NB4 (cell line): ENCODE data around the gene FURIN.

Source experiments
- DNase-seq: peaks from one replicate; pipeline ENCODE4 v3.0.0; 2010; ENCODE audit warnings: low read depth
- H3K4me3 ChIP-seq: one replicate; pipeline ENCODE4 v1.5.1; 2011; ENCODE audit warnings: mild to moderate bottlenecking, low read depth, low read length, moderate library complexity
- MYC ChIP-seq: IDR thresholded peaks from 2 replicates; pipeline ENCODE4 v1.6.1; 2011; ENCODE audit warnings: low read depth, low read length
- POLR2A ChIP-seq: IDR thresholded peaks from 2 replicates; pipeline ENCODE4 v1.6.1; 2011; ENCODE audit warnings: mild to moderate bottlenecking; ENCODE audit not compliant: insufficient read length; ENCODE audit errors: extremely low read depth
- TF ChIP-seq, protein P1 (sequence below): IDR thresholded peaks from one replicate; pipeline ENCODE4 v1.5.1; 2012; ENCODE audit warnings: low read depth, low read length
- TF ChIP-seq, protein P2 (sequence below): IDR thresholded peaks from 2 replicates; pipeline ENCODE4 v1.6.1; 2011; ENCODE audit warnings: low read depth, low read length

Gene FURIN

DNA sequence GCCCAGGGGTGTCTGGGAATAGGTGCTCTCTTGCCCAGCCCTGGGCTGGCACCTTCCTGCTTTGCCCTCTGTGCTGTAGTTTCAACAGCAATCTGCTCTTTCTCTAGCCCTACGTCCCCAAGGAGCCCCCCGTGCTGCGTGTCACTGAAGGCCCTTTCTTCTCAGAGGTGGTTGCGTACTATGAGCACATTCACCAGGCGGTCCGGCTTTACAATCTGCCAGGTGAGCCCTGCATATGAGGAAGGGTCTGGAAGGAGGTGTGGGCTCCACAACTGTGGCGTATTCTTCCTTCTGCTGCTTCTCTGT, 44.3 kb downstream of the FURIN start:
- no peak for DNase-seq
- TF ChIP-seq, protein P1, sequence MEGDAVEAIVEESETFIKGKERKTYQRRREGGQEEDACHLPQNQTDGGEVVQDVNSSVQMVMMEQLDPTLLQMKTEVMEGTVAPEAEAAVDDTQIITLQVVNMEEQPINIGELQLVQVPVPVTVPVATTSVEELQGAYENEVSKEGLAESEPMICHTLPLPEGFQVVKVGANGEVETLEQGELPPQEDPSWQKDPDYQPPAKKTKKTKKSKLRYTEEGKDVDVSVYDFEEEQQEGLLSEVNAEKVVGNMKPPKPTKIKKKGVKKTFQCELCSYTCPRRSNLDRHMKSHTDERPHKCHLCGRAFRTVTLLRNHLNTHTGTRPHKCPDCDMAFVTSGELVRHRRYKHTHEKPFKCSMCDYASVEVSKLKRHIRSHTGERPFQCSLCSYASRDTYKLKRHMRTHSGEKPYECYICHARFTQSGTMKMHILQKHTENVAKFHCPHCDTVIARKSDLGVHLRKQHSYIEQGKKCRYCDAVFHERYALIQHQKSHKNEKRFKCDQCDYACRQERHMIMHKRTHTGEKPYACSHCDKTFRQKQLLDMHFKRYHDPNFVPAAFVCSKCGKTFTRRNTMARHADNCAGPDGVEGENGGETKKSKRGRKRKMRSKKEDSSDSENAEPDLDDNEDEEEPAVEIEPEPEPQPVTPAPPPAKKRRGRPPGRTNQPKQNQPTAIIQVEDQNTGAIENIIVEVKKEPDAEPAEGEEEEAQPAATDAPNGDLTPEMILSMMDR, result no peak
- H3K4me3 ChIP-seq, result no peak overlapping the region

DNA sequence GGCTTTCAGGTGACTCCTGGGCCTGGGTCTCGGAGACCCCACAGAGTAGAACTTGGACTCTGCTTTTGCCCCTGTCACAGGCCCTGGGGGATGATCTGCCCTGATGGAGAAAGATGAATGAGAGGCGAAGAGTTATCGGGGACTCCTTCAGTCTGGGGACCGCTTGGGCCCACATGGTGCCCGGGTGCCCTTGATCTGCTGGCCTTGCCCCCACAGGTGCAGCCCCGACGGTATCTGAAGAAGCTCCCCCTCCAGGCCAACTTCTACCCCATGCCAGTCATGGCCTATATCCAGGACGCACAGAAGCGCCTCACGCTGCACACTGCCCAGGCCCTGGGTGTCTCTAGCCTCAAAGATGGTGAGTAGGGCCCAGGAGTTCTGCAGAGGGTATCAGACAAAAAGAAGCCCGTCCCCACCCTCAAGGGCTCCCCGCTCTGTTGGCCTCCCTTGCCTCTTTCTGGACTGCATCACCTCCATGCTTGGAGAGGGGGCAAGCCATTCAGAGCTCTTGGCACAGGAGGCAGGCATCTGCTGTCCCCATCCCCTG, 45.1 kb downstream of the FURIN start:
- no peak for DNase-seq
- TF ChIP-seq MYC (no peak), POLR2A (no peak)
- TF ChIP-seq, protein P1, result no peak
- TF ChIP-seq, protein P2, sequence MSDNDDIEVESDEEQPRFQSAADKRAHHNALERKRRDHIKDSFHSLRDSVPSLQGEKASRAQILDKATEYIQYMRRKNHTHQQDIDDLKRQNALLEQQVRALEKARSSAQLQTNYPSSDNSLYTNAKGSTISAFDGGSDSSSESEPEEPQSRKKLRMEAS, result no peak
- no peak overlapping the region for H3K4me3 ChIP-seq

DNA sequence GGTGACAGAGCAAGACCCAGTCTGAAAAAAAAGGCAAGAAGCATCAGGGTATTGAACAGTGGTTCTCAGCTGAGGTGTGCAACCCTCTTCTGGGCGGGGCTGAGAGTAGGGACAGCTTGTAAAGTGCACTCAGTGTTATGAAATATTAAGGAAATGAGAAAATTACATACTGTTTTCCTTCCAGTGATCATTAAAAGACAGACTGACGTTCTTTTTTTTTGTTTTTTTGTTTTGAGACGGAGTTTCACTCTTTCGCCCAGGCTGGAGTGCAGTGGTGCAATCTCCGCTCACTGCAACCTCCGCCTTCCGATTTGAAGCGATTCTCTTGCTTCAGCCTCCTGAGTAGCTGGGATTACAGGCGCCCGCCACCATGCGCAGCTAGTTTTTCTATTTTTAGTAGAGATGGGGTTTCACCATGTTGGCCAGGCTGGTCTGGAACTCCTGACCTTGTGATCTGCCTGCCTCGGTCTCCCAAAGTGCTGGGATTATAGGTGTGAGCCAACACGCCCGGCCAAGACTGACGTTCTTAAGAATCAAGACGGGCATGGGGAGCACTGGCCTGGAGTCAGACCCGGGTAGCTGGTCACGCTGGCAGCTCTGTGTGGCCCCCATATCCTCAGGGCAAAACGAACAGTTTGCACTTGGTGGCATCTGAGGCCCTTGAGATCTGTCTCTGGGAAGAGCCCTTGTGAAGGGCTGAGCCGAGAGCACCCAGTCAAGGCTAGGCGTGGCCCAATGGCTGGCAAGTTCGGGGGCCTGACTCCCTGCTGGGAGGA, 46.1 kb downstream of the FURIN start:
- TF ChIP-seq, protein P1, result no peak
- TF ChIP-seq MYC (no peak), POLR2A (no peak)
- TF ChIP-seq, protein P2, result no peak
- H3K4me3 ChIP-seq, result no peak overlapping the region
- DNase-seq, result peak; percentile 76

DNA sequence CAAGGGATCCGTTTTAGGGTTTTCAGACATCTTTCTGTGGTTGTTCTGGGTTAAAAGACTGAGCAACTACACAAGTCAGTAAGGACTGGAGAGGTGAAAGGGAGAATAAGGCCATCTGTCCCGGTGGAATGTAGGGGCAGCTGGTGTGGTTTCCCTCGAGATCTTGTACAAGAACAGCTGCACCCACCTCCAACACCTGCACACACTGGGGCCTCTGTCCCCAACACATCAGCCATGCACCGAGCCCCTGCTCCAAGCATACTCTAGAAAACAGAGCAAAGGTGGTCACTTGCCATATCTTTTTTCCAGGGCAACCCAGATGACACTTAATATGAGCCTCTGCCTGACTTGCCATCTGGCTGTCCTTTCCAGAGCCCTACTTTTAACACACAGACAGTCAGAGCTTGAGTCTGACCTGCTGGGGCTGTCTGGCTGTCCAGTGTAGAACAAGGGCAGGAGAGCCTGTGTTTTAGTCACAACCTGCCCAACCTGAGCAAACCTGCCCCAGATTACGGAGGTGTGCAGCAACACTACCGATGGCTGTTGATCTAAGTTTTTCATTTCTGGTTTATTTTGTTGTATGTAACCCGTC, 46.9 kb downstream of the FURIN start:
- peak overlapping the region; percentile 21 for H3K4me3 ChIP-seq
- DNase-seq, result peak; percentile 51
- TF ChIP-seq, protein P2, result no peak
- TF ChIP-seq MYC, result no peak

DNA sequence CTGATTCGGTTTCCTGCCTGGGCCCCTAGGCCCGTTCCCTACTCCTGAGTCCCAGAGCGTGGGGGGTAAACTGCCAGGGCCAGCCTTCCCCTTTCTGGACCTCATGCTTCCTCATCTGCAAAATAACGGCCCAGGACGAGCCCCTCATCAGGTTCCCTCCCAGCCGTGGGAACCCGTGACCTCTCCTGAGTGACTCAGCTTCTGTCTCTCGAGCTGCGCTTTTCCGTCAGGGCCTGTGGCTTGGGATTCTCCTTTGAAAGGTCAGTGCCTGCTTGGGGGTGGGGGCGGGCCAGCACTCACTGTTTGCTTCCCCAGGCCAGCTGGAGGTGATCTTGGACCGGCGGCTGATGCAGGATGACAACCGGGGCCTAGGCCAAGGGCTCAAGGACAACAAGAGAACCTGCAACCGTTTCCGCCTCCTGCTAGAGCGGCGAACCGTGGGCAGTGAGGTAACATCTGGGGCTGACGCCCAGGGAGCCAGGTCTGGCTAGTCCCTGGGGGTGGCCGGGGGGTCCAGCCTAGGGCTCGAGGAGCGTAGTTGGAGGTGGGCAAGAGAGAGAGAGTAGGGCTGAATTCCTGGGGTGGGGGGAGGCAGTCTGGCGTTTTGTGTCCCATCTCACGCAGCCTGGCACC, 47.5 kb downstream of the FURIN start:
- TF ChIP-seq, protein P1, result no peak
- TF ChIP-seq, protein P2, result peak; percentile 89
- TF ChIP-seq MYC, result peak; percentile 90
- DNase-seq, result peak; percentile 98
- no peak overlapping the region for H3K4me3 ChIP-seq

DNA sequence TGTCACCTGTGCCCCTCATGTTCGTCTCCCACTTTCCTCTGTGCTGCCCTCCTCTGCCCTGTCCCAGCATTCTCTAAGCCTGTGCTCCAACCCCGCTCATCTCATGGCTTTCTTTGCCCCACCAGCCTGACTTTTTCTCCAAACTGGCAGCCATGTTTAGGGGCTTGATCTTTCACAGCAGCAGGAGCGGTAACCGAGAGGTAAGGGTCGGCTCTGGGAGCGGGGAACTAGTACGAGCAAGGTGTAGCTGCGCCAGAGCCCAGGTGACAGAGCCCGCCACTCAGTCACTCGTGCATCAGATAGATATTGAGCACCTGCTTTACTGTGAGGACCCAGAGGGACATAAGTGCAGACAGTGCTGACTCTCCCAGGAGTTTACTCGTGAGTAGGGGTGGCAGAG, 48.1 kb downstream of the FURIN start:
- no peak for DNase-seq
- no peak overlapping the region for H3K4me3 ChIP-seq
- TF ChIP-seq, protein P1, result no peak
- TF ChIP-seq MYC, result no peak
- TF ChIP-seq, protein P2, result no peak
- no peak for TF ChIP-seq POLR2A
